IgD-negative memory B cell (primary cell): ENCODE measurements around the gene ALKAL2. TPM values are rescaled to one million over a fixed set of nuclear protein-coding genes. Genes with fewer than 3 reads are reported as not detected.

Experiments used
- H3K27ac Mint-ChIP-seq, 3 donors: one replicate each; pipeline ENCODE4 v1.8.0; 2020 to 2022; ENCODE audit warnings: mild to moderate bottlenecking in 3 of 3, mixed read lengths in 3 of 3, moderate library complexity in 1 of 3
- H3K27me3 Mint-ChIP-seq: one replicate; pipeline ENCODE4 v1.8.0; 2021; ENCODE audit warnings: mixed read lengths
- H3K36me3 Mint-ChIP-seq: one replicate; pipeline ENCODE4 v1.8.0; 2020; ENCODE audit warnings: mild to moderate bottlenecking, mixed read lengths
- H3K4me1 Mint-ChIP-seq, 3 donors: one replicate each; pipeline ENCODE4 v1.8.0; 2020 to 2022; ENCODE audit warnings: mixed read lengths in 3 of 3, mild to moderate bottlenecking in 1 of 3
- H3K4me3 Mint-ChIP-seq, 4 donors: one replicate each; pipeline ENCODE4 v1.8.0; 2020 to 2022; ENCODE audit warnings: mild to moderate bottlenecking in 4 of 4, mixed read lengths in 4 of 4, moderate library complexity in 3 of 4
- H3K9me3 Mint-ChIP-seq, 3 donors: one replicate each; pipeline ENCODE4 v1.8.0; 2020 to 2021; ENCODE audit warnings: mixed read lengths in 3 of 3, mild to moderate bottlenecking in 1 of 3
- polyA plus RNA-seq: library from polyadenylated mRNA; unstranded; fragments of 300-500 nt; fragmentation: Illumina TruSeq; gene quantifications from one replicate; pipeline ENCODE4 v1.2.3, GENCODE V29; 2021

Gene ALKAL2
- polyA plus RNA-seq, 1 donor from 2014 or later: 3.5 TPM

DNA sequence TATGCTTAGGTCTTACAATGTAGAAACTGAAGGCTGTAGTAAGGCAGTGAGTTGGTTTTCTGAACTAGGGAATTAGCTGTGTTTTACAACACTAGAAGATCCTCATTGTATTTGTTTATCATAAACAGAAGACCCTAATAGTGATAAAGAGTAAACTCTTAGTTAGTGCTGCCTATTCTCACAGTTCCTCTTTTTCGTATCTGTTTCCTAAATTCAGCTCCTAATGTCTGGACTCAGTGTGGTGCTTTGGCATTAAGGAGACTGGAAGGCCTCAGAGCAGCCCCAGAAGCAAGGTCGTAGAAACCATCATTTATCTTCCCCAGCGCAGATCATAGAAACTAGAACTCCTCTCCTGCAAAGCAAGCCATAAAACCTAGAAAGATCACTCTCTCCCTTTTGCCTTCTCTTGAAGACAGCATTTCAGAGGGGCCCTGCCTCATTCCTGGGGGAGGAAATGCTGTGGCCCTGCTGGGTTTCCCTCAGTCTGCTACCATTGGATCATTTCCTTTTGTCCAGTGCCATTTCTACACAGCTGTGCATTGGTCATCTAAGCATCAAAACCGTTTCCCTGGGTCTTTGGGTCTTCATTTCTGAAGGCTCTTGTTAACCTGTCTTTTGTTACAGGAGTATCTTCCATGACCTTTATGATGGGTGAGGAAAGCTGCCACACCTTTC lies 18.4 kb downstream of the ALKAL2 start:
- no peaks in the 10 kb centered on the region for H3K9me3 Mint-ChIP-seq
- no peak overlapping the region for H3K27ac Mint-ChIP-seq
- peak overlapping the region in 1 of 4 donors; percentile 24 for H3K4me3 Mint-ChIP-seq
- H3K4me1 Mint-ChIP-seq: peaks cover 30 to 49% (median 31%) of the 10 kb centered on the region in 3 donors
- peaks cover 2% of the 10 kb centered on the region for H3K36me3 Mint-ChIP-seq
- H3K27me3 Mint-ChIP-seq: no peaks in the 10 kb centered on the region

DNA sequence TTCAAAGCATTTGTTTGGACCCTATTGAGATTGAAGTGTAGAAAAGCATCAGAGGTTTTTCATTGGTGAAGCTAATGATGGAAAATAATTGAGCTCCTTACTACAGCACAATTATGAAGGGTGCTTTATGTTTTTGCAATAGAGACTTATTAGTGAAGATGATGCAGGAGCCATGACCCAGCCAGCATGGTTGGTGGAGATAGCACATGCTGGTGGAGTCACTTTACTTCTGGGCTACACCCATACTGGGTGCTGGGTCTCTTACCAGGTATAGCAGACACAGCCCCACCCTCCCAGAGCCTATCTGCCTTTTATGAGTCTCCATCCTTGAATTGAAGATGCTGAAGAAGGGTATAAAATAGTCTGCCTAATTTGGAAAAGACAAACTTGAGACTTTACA lies 19.6 kb downstream of the ALKAL2 start:
- H3K27ac Mint-ChIP-seq: no peak overlapping the region
- H3K9me3 Mint-ChIP-seq: no peaks in the 10 kb centered on the region
- peaks cover 2% of the 10 kb centered on the region for H3K36me3 Mint-ChIP-seq
- H3K27me3 Mint-ChIP-seq: no peaks in the 10 kb centered on the region
- peak overlapping the region in 1 of 4 donors; percentile 12 for H3K4me3 Mint-ChIP-seq
- peaks cover 27 to 47% (median 29%) of the 10 kb centered on the region in 3 donors for H3K4me1 Mint-ChIP-seq

DNA sequence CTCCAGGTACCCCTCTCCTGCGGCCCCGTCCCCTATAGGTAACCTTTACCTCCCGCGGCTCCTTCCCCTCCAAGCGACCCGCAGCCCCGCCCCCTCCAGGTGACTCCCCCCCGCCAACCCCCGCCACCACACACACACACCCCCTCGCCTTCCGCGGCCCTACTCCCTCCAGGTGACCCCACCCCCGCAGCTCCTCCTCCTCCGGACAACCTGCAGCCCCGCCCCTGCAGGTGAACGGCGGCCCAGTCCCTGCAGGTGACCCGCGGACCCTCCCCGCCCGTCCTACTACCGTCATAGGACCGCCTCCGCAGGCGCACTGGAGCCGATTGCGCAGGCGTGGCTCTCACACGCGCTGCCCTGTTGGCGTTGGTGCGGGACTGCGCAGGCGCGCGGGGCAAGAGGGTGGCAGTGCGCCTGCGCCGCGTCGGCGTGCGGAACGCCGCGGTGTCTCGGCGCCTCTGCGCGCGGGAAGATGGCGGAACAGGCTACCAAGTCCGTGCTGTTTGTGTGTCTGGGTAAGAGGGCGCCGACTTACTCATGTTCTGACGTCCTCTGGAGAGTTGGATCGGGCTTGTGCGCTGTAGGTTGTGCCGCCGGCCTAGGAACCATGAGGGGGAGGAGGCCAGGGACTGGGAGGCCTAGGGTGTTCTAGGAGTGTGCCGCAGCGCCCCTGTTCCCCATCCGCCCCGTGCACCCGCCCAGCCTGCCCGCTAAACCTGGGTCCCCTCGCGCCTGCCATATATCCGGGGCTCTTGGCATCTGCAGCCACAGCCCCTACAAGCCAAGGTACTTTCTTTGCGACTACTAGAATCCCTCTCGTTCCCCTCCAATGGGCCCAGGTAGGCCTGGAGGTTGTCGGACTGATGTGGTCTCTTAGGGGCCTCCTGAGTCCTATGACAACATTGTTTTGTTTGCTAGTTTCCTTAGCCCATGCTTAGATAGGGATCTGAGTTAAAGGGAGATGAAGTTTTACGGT lies 23.1 kb downstream of the ALKAL2 start, which contains the start of gene ACP1:
ACP1 (plus strand) TSS at position 455 of the 976 bp plus-strand sequence; CDS start at position 473, 18 bp downstream.
- H3K9me3 Mint-ChIP-seq: no peaks in the 10 kb centered on the region
- peaks cover 21 to 32% (median 21%) of the 10 kb centered on the region in 3 donors for H3K4me1 Mint-ChIP-seq
- H3K36me3 Mint-ChIP-seq: peaks cover 3% of the 10 kb centered on the region
- H3K4me3 Mint-ChIP-seq: peak within 1 kb of the TSS; percentile 93 to 100 (median 97)
- no peaks in the 10 kb centered on the region for H3K27me3 Mint-ChIP-seq
- H3K27ac Mint-ChIP-seq: peak within 1 kb of the TSS; percentile 97 to 98 (median 97)

DNA sequence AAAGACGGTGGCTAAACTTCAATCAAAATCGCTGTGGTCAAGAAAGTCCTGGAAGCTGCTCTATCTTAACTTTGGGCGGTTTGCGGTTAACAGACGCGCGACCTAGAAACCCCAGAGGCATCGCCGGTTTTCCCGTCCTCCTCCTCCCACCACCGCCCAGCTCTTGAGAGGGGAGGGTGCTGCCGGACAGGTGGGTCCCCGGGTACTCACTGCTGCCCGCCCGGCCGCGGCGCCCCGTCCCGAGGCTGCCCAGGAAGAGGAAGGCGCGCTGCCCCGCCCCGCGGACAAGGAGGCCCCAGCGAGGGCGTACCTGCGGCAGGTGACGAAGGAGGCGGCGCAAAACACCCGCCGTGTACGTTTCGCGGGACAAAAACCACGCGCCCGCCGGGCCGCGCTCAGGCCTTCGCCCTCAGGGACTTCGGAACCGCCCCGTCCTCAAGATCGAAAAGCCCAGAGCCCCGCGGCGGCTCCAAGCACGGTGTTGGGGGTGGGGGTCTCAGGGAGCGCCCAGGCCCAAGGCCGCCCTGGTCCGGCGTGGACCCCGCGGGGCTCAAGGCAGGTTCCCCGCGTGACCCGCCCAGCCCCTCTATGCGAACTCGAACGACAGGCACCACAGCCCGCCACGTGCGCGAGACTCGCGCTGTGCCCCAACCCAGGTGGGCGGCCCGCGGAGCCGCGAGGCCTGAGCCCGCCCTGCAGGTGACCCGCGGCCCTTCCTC lies 24.0 kb downstream of the ALKAL2 start, which contains the start of gene SH3YL1:
SH3YL1 (minus strand) TSS at position 259 of the 719 bp plus-strand sequence; CDS start at position 211, 48 bp downstream.
- Mint-ChIP-seq H3K36me3 (peaks cover 3% of the 10 kb centered on the region), H3K4me3 (peak within 1 kb of the TSS; percentile 93 to 100 (median 97)), H3K9me3 (peaks cover 0 to 1% (median 0%) of the 10 kb centered on the region in 3 donors), H3K27me3 (no peaks in the 10 kb centered on the region), H3K27ac (peak within 1 kb of the TSS; percentile 97 to 98 (median 97)), H3K4me1 (peaks cover 15 to 27% (median 17%) of the 10 kb centered on the region in 3 donors)

DNA sequence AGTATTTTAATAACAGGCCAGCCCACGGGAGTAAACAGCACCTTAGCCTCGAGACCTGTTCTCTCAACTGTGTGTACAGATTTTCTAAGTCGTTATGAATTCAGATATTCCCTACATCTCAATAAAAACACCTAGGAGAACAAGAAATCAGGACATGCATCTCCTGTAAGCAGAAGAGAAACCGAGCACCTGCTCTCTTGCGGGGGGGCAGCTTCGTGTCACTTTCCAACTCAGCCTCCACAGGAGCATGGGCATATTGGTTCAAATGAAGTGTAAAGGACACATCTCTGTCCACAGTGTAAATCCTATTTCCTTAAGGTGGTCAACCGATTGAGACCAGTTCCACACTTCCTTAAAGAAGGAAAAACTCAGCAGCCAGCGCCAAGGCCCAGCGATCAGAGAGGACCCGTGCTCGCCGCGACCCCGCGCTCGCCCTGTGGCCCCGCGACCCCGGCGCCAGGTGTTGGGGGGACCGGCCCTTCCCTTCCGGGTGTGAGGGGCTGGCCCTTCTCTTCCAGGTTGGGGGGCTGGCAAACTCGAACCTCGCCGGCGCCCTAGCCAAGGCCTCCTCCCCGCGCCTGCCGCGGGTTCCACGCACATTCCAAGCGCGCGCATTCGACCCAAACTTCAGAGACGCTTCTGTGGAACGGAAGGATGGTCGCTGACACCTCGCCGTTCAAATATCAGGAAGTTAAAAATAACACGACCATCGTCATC lies 24.7 kb downstream of the ALKAL2 start:
- H3K27ac Mint-ChIP-seq: peak overlapping the region; percentile 80 to 98 (median 81)
- peaks cover 3% of the 10 kb centered on the region for H3K36me3 Mint-ChIP-seq
- H3K9me3 Mint-ChIP-seq: peaks cover 0 to 6% (median 0%) of the 10 kb centered on the region in 3 donors
- H3K4me3 Mint-ChIP-seq: peak overlapping the region; percentile 87 to 97 (median 95)
- H3K27me3 Mint-ChIP-seq: no peaks in the 10 kb centered on the region
- H3K4me1 Mint-ChIP-seq: peaks cover 13 to 20% (median 15%) of the 10 kb centered on the region in 3 donors

DNA sequence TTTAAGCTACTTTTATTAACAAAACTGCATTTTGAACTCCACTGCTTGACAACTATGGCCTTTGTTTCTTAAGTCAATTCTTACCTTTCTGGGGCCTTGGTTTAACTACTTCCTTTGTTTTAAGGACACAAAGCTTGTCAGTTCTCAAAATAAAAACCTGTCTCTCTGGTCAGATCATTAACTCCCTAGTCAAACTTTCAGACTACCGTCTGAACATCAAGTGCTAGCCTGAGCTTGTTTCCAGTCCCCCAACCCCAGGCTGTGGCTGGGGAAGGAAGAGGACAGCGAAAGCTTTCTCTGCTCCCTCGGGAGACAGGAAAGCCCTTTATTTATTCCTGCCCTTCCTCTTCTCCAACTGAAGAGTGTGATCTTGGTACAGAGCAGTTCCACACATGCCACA lies 25.8 kb downstream of the ALKAL2 start:
- Mint-ChIP-seq H3K36me3 (peaks cover 3% of the 10 kb centered on the region), H3K4me3 (peak overlapping the region in 2 of 4 donors; percentile 41 to 87), H3K27ac (peak overlapping the region in 2 of 3 donors; percentile 78 to 98), H3K9me3 (peaks cover 0 to 8% (median 2%) of the 10 kb centered on the region in 3 donors), H3K27me3 (no peaks in the 10 kb centered on the region), H3K4me1 (peaks cover 5 to 15% (median 12%) of the 10 kb centered on the region in 3 donors)

DNA sequence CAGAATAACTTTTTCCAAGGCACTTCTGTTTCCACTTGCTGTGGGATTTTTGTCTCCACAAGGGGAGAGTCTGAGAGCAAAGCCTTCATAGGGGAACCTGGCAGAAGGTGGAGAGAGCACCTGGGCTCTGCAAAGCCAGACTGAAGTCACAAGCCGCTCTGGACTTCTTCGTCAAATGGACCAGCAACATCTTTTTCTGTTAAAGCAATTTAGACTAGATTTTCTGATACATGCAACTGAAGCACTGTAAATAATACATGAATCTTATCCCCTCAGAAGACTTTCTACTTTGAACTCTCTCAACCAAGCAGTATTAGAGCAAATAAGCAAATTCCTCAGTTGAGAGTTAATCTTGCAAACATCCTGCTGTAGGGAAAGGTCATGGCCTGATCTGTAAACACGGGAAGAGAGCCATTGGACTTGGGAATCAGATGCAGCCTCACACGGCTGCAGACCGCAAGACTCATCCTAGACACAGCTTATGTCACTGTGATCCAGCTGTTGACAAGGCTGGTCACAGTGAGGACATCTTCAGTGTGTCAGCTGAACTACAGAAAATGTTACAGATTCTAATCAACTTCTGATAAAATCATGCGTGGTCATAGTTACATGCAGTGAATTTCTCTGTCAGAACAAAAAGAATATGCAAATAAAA lies 27.3 kb downstream of the ALKAL2 start:
- Mint-ChIP-seq H3K4me3 (no peak overlapping the region), H3K27ac (no peak overlapping the region), H3K27me3 (no peaks in the 10 kb centered on the region), H3K36me3 (peaks cover 3% of the 10 kb centered on the region), H3K9me3 (peaks cover 0 to 8% (median 2%) of the 10 kb centered on the region in 3 donors), H3K4me1 (peaks cover 0 to 8% (median 3%) of the 10 kb centered on the region in 3 donors)

DNA sequence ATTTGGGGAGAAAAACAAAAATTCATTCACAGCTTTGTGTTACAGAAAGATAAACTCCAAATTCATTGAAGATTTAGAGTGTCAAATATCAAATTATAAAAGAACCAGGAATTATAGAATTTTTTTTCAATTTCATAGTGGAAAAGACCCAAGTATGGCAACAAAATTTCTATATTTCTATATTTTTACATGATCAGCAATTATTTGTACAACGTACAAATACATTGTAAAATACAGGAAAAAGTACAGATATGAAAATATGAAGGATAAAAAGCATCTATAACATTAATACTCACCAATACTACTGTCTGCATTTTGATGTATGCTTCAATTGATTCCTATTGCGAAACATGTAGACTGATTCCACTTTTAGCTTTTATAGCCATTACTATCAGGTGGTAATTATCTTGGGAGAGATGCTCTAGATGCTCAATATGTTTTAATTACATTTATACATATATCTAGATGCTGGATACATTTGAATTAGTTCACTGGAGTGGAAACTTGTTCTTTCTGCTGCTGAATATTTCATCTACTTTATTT lies 28.0 kb downstream of the ALKAL2 start:
- Mint-ChIP-seq H3K36me3 (peaks cover 3% of the 10 kb centered on the region), H3K9me3 (peaks cover 0 to 8% (median 2%) of the 10 kb centered on the region in 3 donors), H3K27ac (no peak overlapping the region), H3K4me1 (peaks cover 0 to 5% (median 0%) of the 10 kb centered on the region in 3 donors), H3K4me3 (no peak overlapping the region), H3K27me3 (no peaks in the 10 kb centered on the region)

DNA sequence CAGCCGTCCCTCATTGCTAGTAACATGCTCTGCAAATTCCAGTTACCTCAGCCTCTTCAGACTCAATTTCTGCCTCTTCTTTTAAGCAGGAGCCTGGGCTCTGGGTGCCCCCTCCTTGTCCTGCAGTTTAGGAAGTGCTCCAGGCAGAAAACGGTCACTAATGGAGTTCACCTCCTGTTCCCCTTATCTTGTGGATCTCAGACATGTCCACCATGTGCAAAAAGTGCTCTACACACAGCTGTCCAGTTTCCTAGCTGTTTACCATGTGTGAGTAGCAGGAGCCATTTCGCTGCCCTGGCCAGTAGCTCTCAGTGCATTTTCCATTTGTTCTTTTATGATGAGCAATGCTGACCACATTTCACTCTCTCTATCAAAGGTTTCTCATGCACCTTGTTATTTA lies 29.0 kb downstream of the ALKAL2 start:
- Mint-ChIP-seq H3K36me3 (peaks cover 3% of the 10 kb centered on the region), H3K27me3 (no peaks in the 10 kb centered on the region), H3K27ac (peak overlapping the region in 1 of 3 donors; percentile 39), H3K4me1 (peaks cover 0 to 5% (median 0%) of the 10 kb centered on the region in 3 donors), H3K4me3 (no peak overlapping the region), H3K9me3 (peaks cover 0 to 8% (median 2%) of the 10 kb centered on the region in 3 donors)

DNA sequence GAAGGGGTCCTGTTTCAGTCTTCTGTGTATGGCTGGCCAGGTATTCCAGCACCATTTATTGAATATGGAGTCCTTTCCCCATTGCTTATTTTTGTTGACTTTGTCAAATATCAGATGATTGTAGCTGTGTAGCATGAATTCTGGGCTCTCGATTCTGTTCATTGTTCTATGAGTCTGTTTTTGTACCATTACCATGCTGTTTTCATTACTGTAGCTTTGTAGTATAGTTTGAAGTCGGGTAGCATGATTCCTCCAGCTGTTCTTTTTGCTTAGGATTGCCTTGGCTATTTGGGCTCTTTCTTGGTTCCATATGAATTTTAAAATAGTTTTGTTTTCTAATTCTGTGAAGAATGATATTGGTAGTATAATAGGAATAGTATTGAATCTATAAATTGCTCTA lies 30.0 kb downstream of the ALKAL2 start:
- peaks cover 0 to 3% (median 0%) of the 10 kb centered on the region in 3 donors for H3K4me1 Mint-ChIP-seq
- H3K9me3 Mint-ChIP-seq: peaks cover 0 to 8% (median 2%) of the 10 kb centered on the region in 3 donors
- no peak overlapping the region for H3K4me3 Mint-ChIP-seq
- no peaks in the 10 kb centered on the region for H3K27me3 Mint-ChIP-seq
- H3K27ac Mint-ChIP-seq: no peak overlapping the region
- peaks cover 3% of the 10 kb centered on the region for H3K36me3 Mint-ChIP-seq

DNA sequence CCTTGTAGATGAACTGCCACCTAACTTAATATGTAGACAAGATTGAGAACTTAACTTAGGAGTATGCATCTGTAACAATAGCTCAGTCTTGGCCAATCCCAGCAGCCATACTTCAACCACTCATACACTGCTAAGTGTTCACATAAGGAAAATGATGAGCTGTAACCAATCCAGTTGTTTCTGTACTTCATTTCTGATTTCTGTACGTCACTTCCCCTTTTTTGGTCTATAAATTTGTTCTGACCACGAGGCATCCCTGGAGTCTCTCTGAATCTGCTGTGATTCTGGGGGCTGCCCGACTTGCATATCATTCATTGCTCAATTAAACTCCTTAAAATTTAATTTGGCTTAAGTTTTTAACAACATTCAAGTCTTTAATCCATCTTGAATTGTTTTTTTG lies 30.5 kb downstream of the ALKAL2 start:
- peaks cover 3% of the 10 kb centered on the region for H3K36me3 Mint-ChIP-seq
- no peaks in the 10 kb centered on the region for H3K27me3 Mint-ChIP-seq
- peaks cover 0 to 8% (median 2%) of the 10 kb centered on the region in 3 donors for H3K9me3 Mint-ChIP-seq
- H3K27ac Mint-ChIP-seq: no peak overlapping the region
- no peaks in the 10 kb centered on the region for H3K4me1 Mint-ChIP-seq
- no peak overlapping the region for H3K4me3 Mint-ChIP-seq

DNA sequence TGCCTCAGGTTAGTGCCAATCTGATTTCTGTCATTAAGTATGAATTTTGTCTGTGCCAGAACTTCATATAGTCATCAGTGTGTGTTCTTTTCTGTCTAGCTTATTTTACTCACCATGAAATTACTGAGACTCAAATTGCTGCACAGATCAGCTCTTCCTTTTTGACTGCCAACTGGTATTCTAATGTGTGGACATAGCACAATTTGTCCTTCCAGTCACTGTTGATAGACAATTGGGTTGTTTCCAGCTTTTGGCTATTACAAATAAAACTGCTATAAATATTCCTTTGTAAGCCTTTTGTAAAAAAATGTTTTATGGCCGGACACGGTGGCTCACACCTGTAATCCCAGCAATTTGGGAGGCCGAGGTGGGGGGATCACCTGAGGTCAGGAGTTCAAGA lies 31.8 kb downstream of the ALKAL2 start:
- no peaks in the 10 kb centered on the region for H3K4me1 Mint-ChIP-seq
- no peaks in the 10 kb centered on the region for H3K27me3 Mint-ChIP-seq
- no peak overlapping the region for H3K4me3 Mint-ChIP-seq
- no peak overlapping the region for H3K27ac Mint-ChIP-seq
- H3K36me3 Mint-ChIP-seq: peaks cover 3% of the 10 kb centered on the region
- peaks cover 0 to 8% (median 2%) of the 10 kb centered on the region in 3 donors for H3K9me3 Mint-ChIP-seq

DNA sequence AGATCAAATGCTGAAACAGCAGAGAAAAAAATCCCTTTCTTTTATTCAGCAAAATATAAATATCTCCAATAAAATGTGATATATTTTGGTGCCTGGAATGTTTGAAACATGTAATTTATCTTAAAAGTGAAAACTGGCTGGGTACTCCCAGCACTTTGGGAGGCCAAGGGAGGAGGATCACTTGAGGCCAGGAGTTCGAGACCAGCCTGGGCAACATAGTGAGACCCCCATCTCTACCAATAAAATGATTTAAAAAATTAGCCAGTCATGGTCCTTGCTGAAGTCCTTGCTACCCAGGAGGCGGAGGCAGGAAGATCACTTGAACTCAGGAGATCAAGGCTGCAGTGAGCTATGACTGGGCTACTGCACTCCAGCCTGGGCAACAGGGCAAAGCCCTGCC lies 32.7 kb downstream of the ALKAL2 start:
- no peaks in the 10 kb centered on the region for H3K27me3 Mint-ChIP-seq
- H3K4me3 Mint-ChIP-seq: no peak overlapping the region

More for the DNA sequence above, 32.7 kb downstream of the ALKAL2 start:
- no peak overlapping the region for H3K27ac Mint-ChIP-seq
- H3K4me1 Mint-ChIP-seq: no peaks in the 10 kb centered on the region
- peaks cover 0 to 8% (median 2%) of the 10 kb centered on the region in 3 donors for H3K9me3 Mint-ChIP-seq
- H3K36me3 Mint-ChIP-seq: no peaks in the 10 kb centered on the region
